Right lobe of liver (tissue), 4 donors: ENCODE results near the gene STXBP4.

ENCODE experiments used
- CTCF ChIP-seq, 4 donors: fragments of 200-600 bp in 3 of 4; fragments of 450-650 bp in 1 of 4; IDR thresholded peaks; one replicate each; pipeline versions ENCODE4 v1.5.1 to v1.8.0; 2016 to 2022; ENCODE audit warnings: antibody characterized with exemption in 4 of 4, mild to moderate bottlenecking in 2 of 4
- POLR2A ChIP-seq: fragments of 450-650 bp; IDR thresholded peaks from one replicate; pipeline ENCODE4 v1.6.1; 2017; ENCODE audit warnings: antibody characterized with exemption, mild to moderate bottlenecking
- donor health status: DM: no; HTN: no; CAD: no.
- donor health status: DM: no; HTN: no; CAD: no.
- donor health status: DM: no; HTN: yes; CAD: no.

- no peak for TF ChIP-seq CTCF (IDR thresholded peaks at IDR 0.05)
- no peak for TF ChIP-seq POLR2A
Observed at GRCh38 chr17:55062921-55063320, 94.4 kb downstream of the STXBP4 start.
